HG03159 (cell line): ENCODE results near the gene ZNF433.
A peak's percentile ranks its signal among the peaks of the same experiment; 100 is the strongest.
"Not testable (repeated sequence)": the region's sequence is repeated elsewhere in the genome, so short reads cannot be mapped to it uniquely, and the experiment has no call there.

Experiments
- ATAC-seq: cut with Tn5 transposase; IDR thresholded peaks from one replicate; pipeline ENCODE4 v1.9.1; 2021; ENCODE audit warnings: mild to moderate bottlenecking, moderate library complexity; ENCODE audit not compliant: unreplicated experiment

ZNF433 gene

GRCh38 chr19:11991921-11992320, 43.6 kb downstream of the ZNF433 start:
- not testable (repeated sequence) for ATAC-seq

DNA sequence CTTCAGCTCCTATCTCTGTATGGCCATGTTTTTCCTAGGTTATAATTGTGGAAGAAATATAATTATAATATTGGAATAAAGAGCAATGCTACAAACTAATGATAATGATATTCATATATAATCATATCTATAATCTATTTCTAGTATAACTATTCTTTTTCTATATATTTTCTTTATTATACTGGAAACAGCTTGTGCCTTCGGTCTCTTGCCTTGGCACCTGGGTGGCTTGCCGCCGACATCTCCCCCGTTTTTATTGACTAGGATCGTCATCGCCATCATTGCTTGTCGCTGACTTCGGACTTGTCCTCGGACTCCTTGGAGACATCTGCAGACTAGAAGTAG, 46.4 kb downstream of the ZNF433 start:
- no peak for ATAC-seq

GRCh38 chr19:11987405-11988281, 47.8 kb downstream of the ZNF433 start:
- peak; percentile 74 for ATAC-seq

- ATAC-seq = no peak
Observed at GRCh38 chr19:11986754-11987153, 48.7 kb downstream of the ZNF433 start.

GRCh38 chr19:11984986-11985385, 50.5 kb downstream of the ZNF433 start:
- no peak for ATAC-seq

GRCh38 chr19:11982526-11982925, 53.0 kb downstream of the ZNF433 start:
- ATAC-seq = no peak

GRCh38 chr19:11979527-11979926, 56.0 kb downstream of the ZNF433 start:
- no peak for ATAC-seq

- ATAC-seq = no peak
Observed at GRCh38 chr19:11978492-11979100, 56.9 kb downstream of the ZNF433 start.

GRCh38 chr19:11973019-11973810, 62.3 kb downstream of the ZNF433 start:
- ATAC-seq = no peak

DNA sequence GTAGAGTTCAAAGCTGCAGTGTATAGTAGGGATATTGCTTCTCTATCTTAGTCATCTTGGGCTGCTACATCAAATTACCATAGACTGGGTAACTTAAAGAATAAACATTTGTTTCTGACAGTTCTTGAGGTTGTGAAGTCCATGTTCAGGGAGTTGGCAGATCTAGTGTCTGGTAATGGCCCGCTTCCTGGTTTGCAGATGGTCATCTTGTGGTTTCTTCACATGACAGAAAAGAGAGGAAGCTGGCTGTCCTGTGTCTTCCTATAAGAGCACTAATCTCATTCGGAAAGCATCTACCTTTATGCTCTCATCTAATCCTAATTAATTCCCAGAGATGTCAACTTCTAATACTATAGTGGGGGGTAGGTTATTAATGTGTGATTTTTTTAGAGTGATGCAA, 64.4 kb downstream of the ZNF433 start:
- no peak for ATAC-seq

- ATAC-seq = no peak
Observed at GRCh38 chr19:11970174-11970573, 65.3 kb downstream of the ZNF433 start.

DNA sequence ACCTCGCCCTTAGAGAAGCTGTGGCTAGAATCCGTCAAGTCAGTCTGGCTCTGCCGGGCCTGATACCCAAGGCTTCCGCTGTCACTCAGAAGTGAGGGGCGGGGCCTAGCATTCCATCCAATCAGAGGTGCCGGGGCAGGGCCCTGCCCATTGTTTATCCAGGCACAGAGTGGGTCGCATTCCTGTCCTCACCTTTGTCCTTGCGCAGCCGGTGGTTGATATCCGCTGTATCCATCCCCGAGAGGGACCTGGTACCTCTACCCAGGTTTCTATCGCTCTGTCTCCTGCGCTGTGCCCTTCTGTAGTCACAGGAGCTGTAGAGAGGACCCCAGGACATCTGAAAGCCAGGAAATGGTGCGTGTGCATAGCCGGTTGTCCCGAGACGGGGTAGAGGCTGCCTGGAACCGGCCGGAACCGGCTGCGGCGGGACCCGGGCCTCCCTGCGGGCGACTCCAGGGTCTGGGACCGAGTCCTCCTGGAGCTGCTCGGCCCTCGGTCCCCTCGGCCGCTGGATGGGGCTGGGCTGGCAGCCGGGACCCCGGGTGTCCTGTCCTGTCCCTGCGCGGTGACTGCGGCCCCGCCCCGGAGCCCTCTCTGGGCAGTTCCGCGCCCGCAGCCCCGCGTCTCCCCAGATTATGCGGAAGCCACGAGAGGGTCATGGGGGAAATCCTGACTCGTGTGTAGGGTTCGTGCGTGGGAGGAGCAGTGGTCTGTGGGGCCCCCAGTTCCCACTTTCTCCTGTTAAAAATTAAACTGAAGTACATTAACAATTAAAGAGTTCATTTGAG, 70.4 kb downstream of the ZNF433 start, which contains the start of gene ZNF763:
Gene ZNF763, plus strand, starts transcription at position 183 of the 788 bp plus-strand sequence. Its CDS starts 169 bp downstream, at position 352.
- peak; percentile 86 for ATAC-seq
